Measurements from ENCODE around the gene EML3. TPM values are rescaled to one million over a fixed set of nuclear protein-coding genes. Genes with fewer than 3 reads are reported as not detected.

EML3 gene
- total and polyA plus RNA-seq, 2 of the 8 experiments (the other 6 are each of a cell fraction or from before 2014, with no cell fraction given), result 19.2 to 29.9 TPM

- DNase-seq (ENCODE audit: low read depth in 1 of 2, low spot score in 2 of 2), result no peak
- H3K23me2 ChIP-seq (ENCODE audit: low read depth, low read length), result peaks cover 5% of the 10 kb centered on the region; the same call in 1 of the 2 replicates
- H3K4me2 ChIP-seq (ENCODE audit: insufficient read depth in 1 of 2, low read depth in 2 of 2, low read length in 2 of 2), result no peak overlapping the region; a peak in 1 of 4 replicates
- H3K14ac ChIP-seq (ENCODE audit: insufficient read length), result no peak overlapping the region
- H2BK15ac ChIP-seq (ENCODE audit: low read length), result no peak overlapping the region
- no peak overlapping the region for H4K5ac ChIP-seq (ENCODE audit: insufficient read length, low read depth, low read length)
- no peak for FAIRE-seq
- no peak overlapping the region for H2AFZ ChIP-seq (ENCODE audit: low read length)
- no peak overlapping the region for H4K8ac ChIP-seq (ENCODE audit: extremely low read depth, insufficient read depth, low read length)
- H3K56ac ChIP-seq (replicated peaks; ENCODE audit: insufficient read length, low read depth, low read length), result no peak overlapping the region
- H4K20me1 ChIP-seq (replicated peaks in 1 of 2; ENCODE audit: control insufficient read depth in 1 of 2, insufficient read depth in 2 of 2, low read length in 2 of 2), result peaks cover 3 to 15% of the 10 kb centered on the region in 2 experiments
- ChIA-PET POLR2A (ENCODE audit: partially characterized antibody) (interaction anchor here (0.8 to 50.4 kb wide), 10 partner anchors 8 to 70 kb away, joined by 3 to 2041 read pairs (median 4); partner anchors contain the start of genes BSCL2, C11orf98, CSKMT and EEF1G), CTCF (ENCODE audit: partially characterized antibody) (interaction anchor here (1.5 kb wide), 1 partner anchor 21 kb away, joined by 8 read pairs; no protein-coding TSS in a partner anchor)
- no peak overlapping the region for H3K27ac ChIP-seq (ENCODE audit: low read depth, low read length)
- H3K4me1 ChIP-seq (replicated peaks in 1 of 4; ENCODE audit: control insufficient read depth in 3 of 4, insufficient read depth in 4 of 4, low read length in 3 of 4), result no peaks in the 10 kb centered on the region; a peak in 2 of 7 replicates
- no peak overlapping the region for H3K18ac ChIP-seq (ENCODE audit: extremely low read depth, low read length)
- H3K9ac ChIP-seq (replicated peaks in 1 of 4; ENCODE audit: extremely low read depth in 1 of 4, low read depth in 3 of 4, low read length in 3 of 4), result no peak overlapping the region
- H3K4ac ChIP-seq (replicated peaks; ENCODE audit: insufficient read length, low read depth, low read length), result no peak overlapping the region
- no peak overlapping the region for H3K23ac ChIP-seq (ENCODE audit: insufficient read length)
- no peak overlapping the region for H2BK20ac ChIP-seq (ENCODE audit: low read length)
- H2BK12ac ChIP-seq (ENCODE audit: low read depth, low read length), result no peak overlapping the region
- no peak overlapping the region for H2BK5ac ChIP-seq (ENCODE audit: low read depth, low read length)
- peaks cover 3 to 29% (median 8%) of the 10 kb centered on the region in 4 experiments; a peak in 7 of 8 replicates for H3K36me3 ChIP-seq (ENCODE audit: control insufficient read depth in 2 of 4, insufficient read depth in 4 of 4, low read length in 3 of 4)
- no peak overlapping the region for H2AK5ac ChIP-seq (ENCODE audit: low read depth, low read length)
- no peak overlapping the region for H4K91ac ChIP-seq (replicated peaks; ENCODE audit: insufficient read length, low read length)
- H2BK120ac ChIP-seq (replicated peaks; ENCODE audit: low read depth, low read length), result no peak overlapping the region
- 90% methylated on average over 8 of the region's 8 CpGs; no CpG with 5 or more reads in 1 of the 2 experiments for WGBS, 2 experiments (ENCODE audit: extremely low coverage in 1 of 2, insufficient coverage in 1 of 2, insufficient read length in 1 of 2, insufficient replicate concordance in 2 of 2, low coverage in 1 of 2, low lambda C conversion rate in 2 of 2, missing lambda C conversion rate in 1 of 2)
- H3K27me3 ChIP-seq (replicated peaks in 1 of 4; ENCODE audit: control insufficient read depth in 3 of 4, extremely low read depth in 1 of 4, insufficient read depth in 3 of 4, low read length in 3 of 4), result no peaks in the 10 kb centered on the region
- peaks cover 10% of the 10 kb centered on the region for H3K79me1 ChIP-seq (ENCODE audit: low read depth, low read length)
- H3K79me2 ChIP-seq (ENCODE audit: control insufficient read depth in 1 of 2, insufficient read depth in 2 of 2, low read length in 2 of 2), result peaks cover 7 to 45% of the 10 kb centered on the region in 2 experiments
- H3K4me3 ChIP-seq (ENCODE audit: extremely low read depth in 1 of 4, insufficient read depth in 2 of 4, low read depth in 3 of 4, low read length in 4 of 4), result no peak overlapping the region
- H3K9me3 ChIP-seq (ENCODE audit: insufficient read depth in 2 of 2, low read depth in 1 of 2, low read length in 1 of 2), result no peaks in the 10 kb centered on the region
- no peak for TF ChIP-seq ASH2L (IDR thresholded peaks at IDR 0.05; ENCODE audit: low read length)
These were observed 31.6 kb upstream of the EML3 start for GRCh38 chr11:62644220-62644619.
